Measurements from ENCODE around the gene TIGD2.

GRCh38 chr4:89070041-89070440 is 41.3 kb upstream of the TIGD2 start:
- TF ChIP-seq CTCF (IDR thresholded peaks at IDR 0.05) (no peak), EP300 (IDR thresholded peaks at IDR 0.05) (no peak), POLR2A (IDR thresholded peaks at IDR 0.05) (no peak)
